Inflammatory macrophage (primary cell): Measurements from ENCODE around the gene SEMA4D.

ENCODE experiments used
- DNase-seq, 2 donors: peaks; one replicate each; pipeline ENCODE4 v3.0.0-alpha.2; 2020 to 2022

SEMA4D gene

DNA sequence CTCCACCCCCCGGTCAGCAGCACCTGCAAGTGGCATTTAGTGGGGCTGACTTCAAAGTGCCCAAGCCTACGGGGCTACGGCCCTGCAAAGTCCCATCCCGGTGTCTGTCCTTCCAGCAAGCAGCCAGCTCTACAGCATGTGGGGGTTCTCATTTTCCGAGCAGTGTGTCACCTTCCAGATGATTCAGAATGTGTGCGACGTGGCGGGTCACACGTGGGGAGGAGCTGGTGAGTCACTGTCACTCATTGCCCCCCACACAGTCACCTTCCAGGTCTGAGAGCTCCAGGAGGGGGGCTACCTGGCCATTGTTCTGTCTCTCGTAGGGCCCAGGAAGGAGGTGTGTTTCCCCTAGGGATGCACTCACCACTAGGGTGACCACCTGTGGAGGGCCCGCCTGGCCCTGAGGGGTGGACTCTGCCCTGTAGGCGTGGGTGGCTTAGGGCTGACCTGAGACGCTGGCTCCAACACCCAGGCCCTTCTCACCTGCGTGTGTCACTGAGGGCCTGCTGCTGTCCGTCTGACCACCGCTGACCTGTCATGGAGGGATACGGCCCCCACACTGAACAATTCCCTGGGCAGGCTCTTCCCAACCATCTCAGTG, 70.2 kb downstream of the SEMA4D start:
- DNase-seq, result peak in 1 of 2 donors; percentile 43

GRCh38 chr9:89426384-89426961, 71.4 kb downstream of the SEMA4D start:
- DNase-seq, result no peak

- DNase-seq, result no peak
These were observed 72.0 kb downstream of the SEMA4D start for GRCh38 chr9:89425921-89426383.

GRCh38 chr9:89425024-89425805, 72.7 kb downstream of the SEMA4D start:
- DNase-seq, result no peak

GRCh38 chr9:89422151-89422975, 75.5 kb downstream of the SEMA4D start:
- peak; percentile 74 to 86 for DNase-seq

- DNase-seq, result peak; percentile 70 to 77
These were observed 76.3 kb downstream of the SEMA4D start for GRCh38 chr9:89421595-89421994.

DNA sequence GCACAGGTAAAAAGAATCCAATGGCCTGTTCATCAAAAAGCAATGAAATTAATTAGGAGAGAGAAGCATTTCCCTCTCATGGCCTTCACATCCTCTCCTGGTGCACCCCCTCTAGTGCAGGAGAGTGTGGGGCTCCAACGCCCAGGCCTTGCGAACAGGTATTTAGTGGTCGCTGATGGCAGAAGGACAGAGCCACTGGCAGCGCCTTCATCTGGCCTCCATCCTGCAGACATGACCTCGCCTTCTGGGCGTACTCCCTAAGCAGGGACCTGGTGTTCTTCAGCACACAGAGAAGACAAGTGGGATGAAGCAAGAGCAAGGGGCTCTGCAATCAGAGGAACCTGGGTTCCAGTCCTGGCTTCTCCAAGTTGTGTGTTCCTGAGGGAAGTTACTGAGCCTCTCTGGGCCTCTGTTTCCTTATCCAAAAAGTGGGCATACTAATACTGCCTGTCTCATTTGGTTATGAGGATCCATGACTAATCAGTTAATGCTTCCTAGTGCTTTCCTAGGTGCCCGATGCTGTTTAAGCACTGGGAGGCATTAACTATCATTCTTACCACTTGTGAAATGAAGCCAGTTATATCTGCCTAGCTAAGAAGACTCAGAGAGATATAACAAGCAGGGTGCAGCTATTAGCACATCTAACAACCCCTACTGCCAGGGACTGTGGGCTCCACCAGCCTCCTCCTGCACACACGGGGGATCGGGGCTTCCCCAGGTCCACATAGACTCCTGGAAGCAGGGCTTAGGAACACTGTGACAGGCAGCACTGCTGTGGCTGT, 77.3 kb downstream of the SEMA4D start:
- DNase-seq, result no peak

DNA sequence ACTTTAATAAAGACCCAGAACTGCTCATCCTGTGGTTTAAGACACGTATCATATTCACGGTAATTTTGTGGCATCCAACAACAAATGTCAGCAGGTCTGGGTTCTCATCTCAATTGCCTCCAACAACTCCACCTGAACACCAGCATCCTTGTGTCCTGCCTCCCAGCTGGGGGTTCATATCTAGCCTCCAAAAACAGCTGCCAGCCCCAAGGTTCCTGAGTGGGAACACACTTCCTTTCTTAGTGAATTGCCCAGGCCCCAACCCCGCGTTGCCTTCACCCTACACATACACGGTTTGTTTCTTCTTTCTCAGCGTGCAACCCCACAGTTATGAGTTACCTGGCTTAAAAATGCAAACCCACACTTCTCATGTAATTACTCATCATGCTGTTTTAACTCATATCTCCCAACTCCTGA, 77.9 kb downstream of the SEMA4D start:
- no peak for DNase-seq

DNA sequence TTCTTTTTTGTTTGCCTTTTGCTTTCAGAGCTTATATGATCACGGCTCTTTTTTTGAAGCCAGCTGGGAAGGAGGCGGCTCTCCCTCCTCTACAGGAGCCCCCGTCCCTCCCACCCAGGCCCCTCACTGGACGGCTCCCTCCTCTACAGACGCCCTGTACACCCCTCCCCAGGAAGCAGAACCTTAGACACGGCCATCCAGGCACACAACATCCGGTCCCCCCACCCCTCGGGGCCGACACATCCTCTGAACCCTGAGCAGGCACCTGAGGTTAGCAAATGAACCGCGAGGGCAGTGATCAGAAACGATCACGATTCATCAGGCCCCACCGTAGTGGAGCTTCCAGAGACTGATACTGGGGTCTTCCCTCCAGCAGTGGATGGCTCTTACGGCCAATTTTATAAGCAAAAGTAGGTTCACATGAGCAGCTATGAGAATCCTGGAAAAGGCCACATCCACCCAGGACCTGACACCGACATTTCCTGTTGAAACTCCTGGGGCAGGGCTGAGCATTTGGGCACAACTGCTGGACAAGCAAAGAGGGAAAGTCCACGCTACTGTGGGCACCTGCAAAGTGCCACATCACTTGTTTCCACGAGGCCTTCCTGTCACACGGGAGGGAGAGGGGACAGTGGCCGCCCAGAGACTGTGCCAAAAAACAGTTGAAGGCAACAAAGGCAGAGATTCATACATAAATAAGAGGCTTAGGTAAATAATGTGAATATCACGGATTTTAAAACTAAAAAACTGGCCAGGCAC, 78.9 kb downstream of the SEMA4D start:
- no peak for DNase-seq

GRCh38 chr9:89418474-89418845, 79.5 kb downstream of the SEMA4D start:
- peak; percentile 45 to 52 for DNase-seq

- DNase-seq, result peak in 1 of 2 donors; percentile 31
These were observed 80.0 kb downstream of the SEMA4D start for GRCh38 chr9:89417832-89418473.

GRCh38 chr9:89414670-89415324, 83.1 kb downstream of the SEMA4D start:
- no peak for DNase-seq

DNA sequence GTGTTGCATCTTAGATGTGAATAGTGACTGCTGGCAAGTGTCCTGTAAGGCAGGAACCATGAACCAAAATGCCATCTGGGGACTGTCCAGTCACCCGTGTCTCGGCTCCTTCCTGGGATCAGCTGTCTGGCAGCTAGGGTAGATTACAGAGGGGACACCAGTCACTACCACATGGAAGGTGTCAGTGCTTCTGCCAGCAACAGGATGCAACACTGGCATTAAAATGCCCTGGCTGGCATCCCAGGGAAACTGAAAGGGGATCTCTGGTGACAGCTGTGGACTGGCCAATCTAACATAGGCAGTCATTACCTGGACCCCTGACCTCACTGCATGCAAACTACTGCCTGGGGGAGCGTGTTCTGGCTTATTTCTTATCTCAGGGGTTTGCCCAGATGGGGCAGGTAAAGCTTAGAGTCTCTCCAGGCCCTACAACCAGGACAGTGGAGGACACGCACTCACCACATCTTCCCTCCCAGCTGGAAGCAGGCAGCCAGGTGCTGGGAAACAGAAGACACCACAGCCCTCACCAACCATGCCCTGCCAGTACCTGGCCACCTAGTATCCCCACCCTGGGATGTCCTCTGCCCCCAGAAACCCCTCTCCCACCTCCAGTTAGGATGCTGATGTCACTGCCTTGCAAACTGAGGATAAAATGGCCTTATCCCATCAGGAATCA, 83.8 kb downstream of the SEMA4D start:
- no peak for DNase-seq

GRCh38 chr9:89412951-89413350, 85.0 kb downstream of the SEMA4D start:
- DNase-seq, result no peak

DNA sequence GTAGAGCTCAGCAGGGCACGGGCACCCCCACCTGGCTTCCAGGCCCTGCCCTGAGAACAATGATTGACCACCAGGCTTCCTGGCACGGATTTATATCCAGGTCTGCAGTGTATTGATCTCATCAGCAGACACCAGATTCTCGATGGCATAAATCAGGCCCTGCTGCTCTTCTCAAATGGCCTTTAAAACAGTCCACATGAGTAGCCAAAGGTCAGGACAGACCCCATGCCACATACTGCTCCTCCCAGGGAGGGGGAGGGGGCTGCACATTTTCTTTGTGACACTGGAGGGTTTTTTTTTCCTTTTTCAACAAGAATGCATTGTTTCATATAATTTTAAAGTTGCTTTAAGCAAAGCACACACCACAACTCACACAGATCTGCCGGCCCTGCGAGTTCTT, 85.4 kb downstream of the SEMA4D start:
- no peak for DNase-seq

GRCh38 chr9:89411759-89412158, 86.2 kb downstream of the SEMA4D start:
- no peak for DNase-seq

DNA sequence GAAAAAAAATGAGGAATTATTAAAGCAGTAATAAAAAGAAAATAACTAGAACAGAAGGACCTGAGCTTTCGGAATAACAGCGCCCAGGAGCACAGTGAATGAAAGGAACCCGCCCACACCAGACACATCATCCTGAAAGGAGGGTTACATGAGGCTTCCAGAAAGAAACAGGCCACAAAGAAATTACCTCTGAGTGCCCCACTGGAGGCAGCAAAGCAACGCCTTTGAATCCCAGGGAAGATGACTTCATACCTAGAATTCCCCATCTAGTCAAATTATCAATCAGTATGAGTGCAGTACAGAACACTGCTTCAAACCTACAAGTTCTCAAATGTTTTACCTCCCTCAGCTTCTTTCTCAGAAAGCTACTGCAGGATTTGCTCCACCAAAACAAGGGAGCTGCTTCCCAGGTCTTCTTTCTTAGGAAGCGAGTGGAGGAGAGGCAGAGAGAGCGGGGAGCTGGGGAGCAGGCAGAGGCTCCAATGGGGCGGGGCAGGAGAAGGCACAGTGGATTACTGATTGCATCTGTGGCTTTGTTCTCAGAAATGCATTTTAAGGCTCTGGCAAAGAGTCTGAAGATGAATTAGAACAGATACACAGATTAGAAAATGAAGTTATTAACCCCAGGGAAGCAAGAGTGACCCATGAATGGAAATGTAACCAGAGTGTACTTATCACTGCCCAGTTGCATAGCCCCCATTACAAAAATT, 87.1 kb downstream of the SEMA4D start:
- DNase-seq, result peak in 1 of 2 donors; percentile 52

- DNase-seq, result no peak
These were observed 87.9 kb downstream of the SEMA4D start for GRCh38 chr9:89410022-89410421.

- peak; percentile 39 to 49 for DNase-seq
These were observed 88.4 kb downstream of the SEMA4D start for GRCh38 chr9:89409466-89409865.
